H9 (cell line): ENCODE data around the gene ADGRG1. TPM values are rescaled to one million over a fixed set of nuclear protein-coding genes. Genes with fewer than 3 reads are reported as not detected.

Source experiments
- DNase-seq: peaks from one replicate; pipeline ENCODE4 v3.0.0-alpha.2; 2017
- H2AFZ ChIP-seq: one replicate; pipeline ENCODE4 v1.6.1; 2013; ENCODE audit warnings: mild to moderate bottlenecking, low read length, control low read depth, moderate library complexity
- H2AK5ac ChIP-seq: 2 replicates; pipeline ENCODE4 v1.6.1; 2013; ENCODE audit warnings: low read length, control low read depth, mixed read lengths; ENCODE audit not compliant: insufficient read length
- H2BK120ac ChIP-seq: one replicate; pipeline ENCODE4 v1.6.1; 2013; ENCODE audit warnings: low read depth, mild to moderate bottlenecking, low read length, control low read depth, inconsistent platforms; ENCODE audit not compliant: poor library complexity, severe bottlenecking
- H2BK12ac ChIP-seq: 2 replicates; pipeline ENCODE4 v1.6.1; 2013; ENCODE audit warnings: low read length, control low read depth, mixed read lengths, low read depth; ENCODE audit not compliant: insufficient read length
- H2BK15ac ChIP-seq: 2 replicates; pipeline ENCODE4 v1.6.1; 2013; ENCODE audit warnings: low read depth, low read length, control low read depth
- H2BK20ac ChIP-seq: one replicate; pipeline ENCODE4 v1.6.1; 2013; ENCODE audit warnings: low read depth, mild to moderate bottlenecking, low read length, control low read depth, inconsistent platforms; ENCODE audit not compliant: poor library complexity, severe bottlenecking
- H2BK5ac ChIP-seq: 2 replicates; pipeline ENCODE4 v1.6.1; 2013; ENCODE audit warnings: low read length, control low read depth, mixed read lengths; ENCODE audit not compliant: insufficient read length
- H3K14ac ChIP-seq: 2 replicates; pipeline ENCODE4 v1.6.1; 2013; ENCODE audit warnings: low read length, control low read depth; ENCODE audit not compliant: insufficient read depth
- H3K18ac ChIP-seq: 2 replicates; pipeline ENCODE4 v1.6.1; 2013; ENCODE audit warnings: low read depth, mild to moderate bottlenecking, mixed read lengths, low read length, control low read depth; ENCODE audit not compliant: insufficient read length
- H3K23ac ChIP-seq: 2 replicates; pipeline ENCODE4 v1.6.1; 2013; ENCODE audit warnings: low read length, control low read depth, mixed read lengths, low read depth; ENCODE audit not compliant: insufficient read length
- H3K23me2 ChIP-seq: 2 replicates; pipeline ENCODE4 v1.6.1; 2013; ENCODE audit warnings: low read depth, mild to moderate bottlenecking, mixed read lengths, low read length, control low read depth; ENCODE audit not compliant: insufficient read length, poor library complexity, severe bottlenecking
- H3K27ac ChIP-seq: 2 replicates; pipeline ENCODE4 v1.5.1; 2013; ENCODE audit warnings: low read length, control low read depth, mixed read lengths, low read depth; ENCODE audit not compliant: insufficient read length
- H3K27me3 ChIP-seq: 2 replicates; pipeline ENCODE4 v1.6.1; 2013; ENCODE audit warnings: low read length, control low read depth, inconsistent platforms; ENCODE audit not compliant: insufficient read depth
- H3K4ac ChIP-seq: 2 replicates; pipeline ENCODE4 v1.6.1; 2013; ENCODE audit warnings: low read depth, mild to moderate bottlenecking, control low read depth, inconsistent platforms, low read length, moderate library complexity
- H3K4me1 ChIP-seq: 2 replicates; pipeline ENCODE4 v1.6.1; 2013; ENCODE audit warnings: low read length, control low read depth, inconsistent platforms; ENCODE audit not compliant: insufficient read depth
- H3K4me2 ChIP-seq: 2 replicates; pipeline ENCODE4 v1.6.1; 2013; ENCODE audit warnings: low read length, control low read depth, mixed read lengths; ENCODE audit not compliant: insufficient read length, insufficient read depth
- H3K56ac ChIP-seq: 2 replicates; pipeline ENCODE4 v1.6.1; 2013; ENCODE audit warnings: low read depth, mild to moderate bottlenecking, mixed read lengths, low read length, control low read depth; ENCODE audit not compliant: insufficient read length
- H3K79me1 ChIP-seq: 2 replicates; pipeline ENCODE4 v1.6.1; 2013; ENCODE audit warnings: low read depth, mild to moderate bottlenecking, moderate library complexity, low read length, control low read depth, inconsistent platforms; ENCODE audit not compliant: insufficient read depth, poor library complexity, severe bottlenecking
- H3K79me2 ChIP-seq: 2 replicates; pipeline ENCODE4 v1.6.1; 2013; ENCODE audit warnings: low read length, control low read depth, inconsistent platforms; ENCODE audit not compliant: insufficient read depth
- H3K9ac ChIP-seq: 2 replicates; pipeline ENCODE4 v1.6.1; 2013; ENCODE audit warnings: low read length, control low read depth, mixed read lengths; ENCODE audit not compliant: insufficient read length; ENCODE audit errors: extremely low read depth
- H3K9me3 ChIP-seq: one replicate; pipeline ENCODE4 v1.6.1; 2013; ENCODE audit warnings: low read depth, low read length, inconsistent platforms; ENCODE audit not compliant: control insufficient read depth
- H3T11ph ChIP-seq: one replicate; pipeline ENCODE4 v1.6.1; 2013; ENCODE audit warnings: mild to moderate bottlenecking, low read length, control low read depth, inconsistent platforms
- H4K20me1 ChIP-seq: one replicate; pipeline ENCODE4 v1.6.1; 2013; ENCODE audit not compliant: control insufficient read depth, insufficient read length, insufficient read depth
- H4K5ac ChIP-seq: 2 replicates; pipeline ENCODE4 v1.6.1; 2013; ENCODE audit warnings: low read depth, mild to moderate bottlenecking, mixed read lengths, low read length, control low read depth; ENCODE audit not compliant: insufficient read length
- H4K8ac ChIP-seq: replicated peaks from 2 replicates; pipeline ENCODE4 v1.6.1; 2013; ENCODE audit warnings: low read length, control low read depth, mixed read lengths, low read depth; ENCODE audit not compliant: insufficient read length
- H4K91ac ChIP-seq: 2 replicates; pipeline ENCODE4 v1.6.1; 2013; ENCODE audit warnings: low read depth, mild to moderate bottlenecking, moderate library complexity, mixed read lengths, low read length, control low read depth; ENCODE audit not compliant: insufficient read length
- H3K27ac Mint-ChIP-seq, 3 experiments: 2 replicates in 2 of 3; 3 replicates in 1 of 3; pipeline ENCODE4 v1.8.0; 2020 to 2021; ENCODE audit warnings: mixed read lengths in 3 of 3, mild to moderate bottlenecking in 1 of 3, moderate library complexity in 1 of 3
- H3K27me3 Mint-ChIP-seq: 2 replicates; pipeline ENCODE4 v1.8.0; 2021; ENCODE audit warnings: low read depth, mild to moderate bottlenecking, moderate library complexity, mixed read lengths
- H3K36me3 Mint-ChIP-seq, 3 experiments: 2 replicates in 2 of 3; 3 replicates in 1 of 3; pipeline ENCODE4 v1.8.0; 2020 to 2021; ENCODE audit warnings: low read depth in 3 of 3, mixed read lengths in 3 of 3; ENCODE audit not compliant: insufficient read depth in 1 of 3
- H3K4me1 Mint-ChIP-seq, 2 experiments: 2 replicates each; pipeline ENCODE4 v1.8.0; 2020; ENCODE audit warnings: mixed read lengths in 2 of 2
- H3K4me3 Mint-ChIP-seq, 2 experiments: 2 replicates in 1 of 2; 3 replicates in 1 of 2; pipeline ENCODE4 v1.8.0; 2020 to 2021; ENCODE audit warnings: mild to moderate bottlenecking in 2 of 2, mixed read lengths in 2 of 2, moderate library complexity in 1 of 2
- H3K9me3 Mint-ChIP-seq, 2 experiments: 2 replicates in 1 of 2; 3 replicates in 1 of 2; pipeline ENCODE4 v1.8.0; 2020; ENCODE audit warnings: mild to moderate bottlenecking in 2 of 2, mixed read lengths in 2 of 2, moderate library complexity in 1 of 2
- WGBS: extraction: QIAGEN DNeasy Blood & Tissue Kit; methylation state at CpG from one replicate; pipeline ENCODE4 v1.1.7; 2013; ENCODE audit warnings: missing lambda C conversion rate, low lambda C conversion rate, mixed read lengths; ENCODE audit not compliant: insufficient read length; ENCODE audit errors: extremely low coverage; 5-methylcytosine and 5-hydroxymethylcytosine counted together
- total RNA-seq: library from RNA; stranded (reverse); gene quantifications from 2 replicates; pipeline ENCODE4 v1.2.1, GENCODE V29; 2021
- TF ChIP-seq, protein P1 (sequence below): fragments of 200-600 bp; sonication (generic); conservative IDR thresholded peaks from 3 replicates; pipeline ENCODE4 v1.8.0; 2021; ENCODE audit warnings: antibody characterized with exemption, mild to moderate bottlenecking

ADGRG1 gene
- total RNA-seq, 1 experiment from 2014 or later: 1.1 TPM

GRCh38 chr16:57637965-57638364, 9.5 kb downstream of the ADGRG1 start:
- peaks cover 2% of the 10 kb centered on the region; the same call in 1 of the 2 replicates for H3K27me3 ChIP-seq
- no peak overlapping the region for H3K18ac ChIP-seq
- H3K9me3 Mint-ChIP-seq: no peaks in the 10 kb centered on the region
- no peak overlapping the region for H3K4me3 Mint-ChIP-seq
- DNase-seq: no peak
- no peak overlapping the region for H4K91ac ChIP-seq
- no CpG with 5 or more reads among the region's 6 CpGs for WGBS
- H3K4me1 ChIP-seq: no peaks in the 10 kb centered on the region
- no peaks in the 10 kb centered on the region for H3K79me1 ChIP-seq
- H4K8ac ChIP-seq: no peak overlapping the region
- peaks cover 12 to 31% of the 10 kb centered on the region in 2 experiments for H3K4me1 Mint-ChIP-seq
- no peak overlapping the region for H2AK5ac ChIP-seq
- H3K27ac Mint-ChIP-seq: no peak overlapping the region
- H2BK20ac ChIP-seq: no peak overlapping the region
- TF ChIP-seq, protein P1, sequence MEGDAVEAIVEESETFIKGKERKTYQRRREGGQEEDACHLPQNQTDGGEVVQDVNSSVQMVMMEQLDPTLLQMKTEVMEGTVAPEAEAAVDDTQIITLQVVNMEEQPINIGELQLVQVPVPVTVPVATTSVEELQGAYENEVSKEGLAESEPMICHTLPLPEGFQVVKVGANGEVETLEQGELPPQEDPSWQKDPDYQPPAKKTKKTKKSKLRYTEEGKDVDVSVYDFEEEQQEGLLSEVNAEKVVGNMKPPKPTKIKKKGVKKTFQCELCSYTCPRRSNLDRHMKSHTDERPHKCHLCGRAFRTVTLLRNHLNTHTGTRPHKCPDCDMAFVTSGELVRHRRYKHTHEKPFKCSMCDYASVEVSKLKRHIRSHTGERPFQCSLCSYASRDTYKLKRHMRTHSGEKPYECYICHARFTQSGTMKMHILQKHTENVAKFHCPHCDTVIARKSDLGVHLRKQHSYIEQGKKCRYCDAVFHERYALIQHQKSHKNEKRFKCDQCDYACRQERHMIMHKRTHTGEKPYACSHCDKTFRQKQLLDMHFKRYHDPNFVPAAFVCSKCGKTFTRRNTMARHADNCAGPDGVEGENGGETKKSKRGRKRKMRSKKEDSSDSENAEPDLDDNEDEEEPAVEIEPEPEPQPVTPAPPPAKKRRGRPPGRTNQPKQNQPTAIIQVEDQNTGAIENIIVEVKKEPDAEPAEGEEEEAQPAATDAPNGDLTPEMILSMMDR: no peak
- H3T11ph ChIP-seq: no peak overlapping the region
- H2BK120ac ChIP-seq: no peak overlapping the region
- no peak overlapping the region for H3K4me2 ChIP-seq
- no peak overlapping the region for H3K9ac ChIP-seq
- no peaks in the 10 kb centered on the region for H3K23me2 ChIP-seq
- H3K4ac ChIP-seq: no peak overlapping the region
- no peak overlapping the region for H2AFZ ChIP-seq
- no peaks in the 10 kb centered on the region for H3K36me3 Mint-ChIP-seq
- no peak overlapping the region for H3K27ac ChIP-seq
- no peak overlapping the region for H3K56ac ChIP-seq
- no peak overlapping the region for H2BK12ac ChIP-seq
- no peak overlapping the region for H2BK15ac ChIP-seq
- H4K5ac ChIP-seq: no peak overlapping the region
- H3K9me3 ChIP-seq: no peaks in the 10 kb centered on the region
- H3K27me3 Mint-ChIP-seq: peaks cover 44% of the 10 kb centered on the region
- H3K14ac ChIP-seq: no peak overlapping the region
- no peaks in the 10 kb centered on the region for H3K79me2 ChIP-seq
- H3K23ac ChIP-seq: no peak overlapping the region
- H4K20me1 ChIP-seq: no peaks in the 10 kb centered on the region
- H2BK5ac ChIP-seq: no peak overlapping the region
